RWPE1 (cell line): ENCODE data around the gene PLA2G4B.

Experiments used
- CTCF ChIA-PET: fragments of 350-600 bp; sonication (Branson Sonifier 250); formaldehyde crosslinking; extraction: SDS; loops from one replicate; lab custom pipeline; 2021; lab: Yijun Ruan, JAX
- POLR2A ChIA-PET: fragments of 400-600 bp; formaldehyde crosslinking; extraction: SDS; loops from one replicate; lab custom pipeline; 2020; ENCODE audit warnings: antibody characterized with exemption; ENCODE audit not compliant: low non-redundant PET; lab: Yijun Ruan, JAX
- DNase-seq: peaks from one replicate; pipeline ENCODE4 v3.0.0; 2012; ENCODE audit warnings: low spot score
- H3K27ac ChIP-seq: fragments of 450-650 bp; 2 replicates; pipeline ENCODE4 v1.5.1; 2017
- CTCF ChIP-seq: fragments of 450-650 bp; conservative IDR thresholded peaks from 2 replicates; pipeline ENCODE4 v1.5.1; 2017; ENCODE audit warnings: low read depth, mild to moderate bottlenecking

Gene PLA2G4B

DNA sequence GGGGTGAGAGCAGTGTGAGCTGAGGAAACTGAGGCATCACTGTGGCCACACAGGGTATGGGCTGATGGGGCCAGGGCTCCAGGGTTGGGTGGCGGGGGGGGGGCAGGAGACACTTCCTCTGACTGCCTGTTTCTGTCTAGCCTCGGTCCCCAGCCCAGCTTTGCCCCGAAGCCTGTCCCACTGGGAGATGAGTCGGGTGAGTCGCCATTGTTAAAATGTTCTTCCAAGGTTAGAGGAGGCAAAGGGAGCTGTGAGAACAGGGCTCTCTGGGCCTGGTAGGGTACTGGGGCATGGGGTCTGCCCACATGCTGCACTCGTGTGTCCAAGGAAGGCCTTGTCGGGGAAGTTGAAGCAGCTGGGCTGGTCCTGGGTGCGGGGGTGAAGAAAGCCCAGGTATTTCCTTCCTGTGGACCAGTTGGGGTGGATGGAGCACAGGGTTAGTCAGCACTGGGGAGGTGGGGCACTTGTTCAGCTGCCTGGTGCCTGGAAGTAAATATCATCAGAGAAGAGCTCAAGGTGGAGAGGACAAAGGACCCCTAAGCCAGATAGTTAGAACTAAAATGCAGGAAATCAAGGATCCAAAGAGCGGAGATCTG, 19.1 kb upstream of the PLA2G4B start:
- ChIA-PET POLR2A (no interaction called here), CTCF (interaction anchor here (0.6 to 1.4 kb wide), 3 partner anchors 8 to 13 kb away, joined by 3 to 4 read pairs (median 3); no protein-coding TSS in a partner anchor)
- TF ChIP-seq CTCF = no peak
- DNase-seq = no peak
- peak overlapping the region; percentile 88 for H3K27ac ChIP-seq

DNA sequence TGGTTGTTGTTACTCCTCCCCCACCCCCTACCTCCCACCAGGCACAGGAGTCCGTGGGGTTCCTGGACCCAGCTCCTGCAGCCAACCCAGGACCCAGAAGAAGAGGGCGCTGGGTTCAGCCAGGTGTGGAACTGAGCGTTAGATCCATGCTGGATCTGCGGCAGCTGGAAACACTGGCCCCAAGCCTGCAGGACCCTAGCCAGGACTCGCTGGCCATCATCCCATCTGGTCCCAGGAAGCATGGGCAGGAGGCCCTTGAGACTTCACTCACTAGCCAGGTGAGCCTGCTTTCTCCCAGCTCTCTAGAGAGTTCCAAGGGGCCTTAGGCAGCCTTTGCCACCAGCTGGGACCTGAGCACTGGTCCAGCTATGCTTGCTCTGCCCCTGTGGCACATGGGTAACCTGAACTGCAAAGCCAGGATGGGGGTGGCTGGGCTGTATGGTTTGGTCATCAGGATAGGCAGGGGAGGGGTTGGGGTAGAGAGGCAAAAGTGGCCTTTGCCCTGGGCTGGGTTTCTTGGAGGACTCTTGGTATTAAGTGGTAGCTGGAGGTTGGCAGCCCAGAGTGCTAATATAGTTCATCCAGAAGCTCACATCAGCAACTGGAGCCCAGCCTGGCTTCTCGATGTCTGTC, 17.7 kb upstream of the PLA2G4B start:
- TF ChIP-seq CTCF = no peak
- ChIA-PET CTCF (interaction anchor here (1.4 kb wide), 1 partner anchor 14 kb away, joined by 3 read pairs; no protein-coding TSS in a partner anchor), POLR2A (interaction anchor here (0.6 to 0.7 kb wide), 2 partner anchors 47 to 802 kb away, joined by 3 read pairs; partner anchors contain the start of gene MAPKBP1)
- no peak for DNase-seq
- H3K27ac ChIP-seq = peak overlapping the region; percentile 88

GRCh38 chr15:41821831-41822230, 16.8 kb upstream of the PLA2G4B start:
- CTCF ChIA-PET = interaction anchor here (0.5 kb wide), 1 partner anchor 1109 kb away, joined by 6 read pairs; no protein-coding TSS in a partner anchor
- POLR2A ChIA-PET = no interaction called here
- no peak for DNase-seq
- TF ChIP-seq CTCF = no peak
- peak overlapping the region; percentile 88 for H3K27ac ChIP-seq

GRCh38 chr15:41822471-41822870, 16.2 kb upstream of the PLA2G4B start:
- H3K27ac ChIP-seq = peak overlapping the region; percentile 88
- CTCF ChIA-PET = interaction anchor here (0.5 to 1.1 kb wide), 2 partner anchors 11 to 1110 kb away, joined by 3 to 6 read pairs; no protein-coding TSS in a partner anchor
- no peak for TF ChIP-seq CTCF
- DNase-seq = no peak
- POLR2A ChIA-PET = no interaction called here

GRCh38 chr15:41822957-41823356, 15.7 kb upstream of the PLA2G4B start:
- H3K27ac ChIP-seq = peak overlapping the region; percentile 88
- no peak for DNase-seq
- CTCF ChIA-PET = interaction anchor here (0.6 to 1.1 kb wide), 2 partner anchors 11 to 155 kb away, joined by 3 read pairs; no protein-coding TSS in a partner anchor
- TF ChIP-seq CTCF = no peak
- POLR2A ChIA-PET = no interaction called here

GRCh38 chr15:41823502-41823901, 15.1 kb upstream of the PLA2G4B start:
- H3K27ac ChIP-seq = peak overlapping the region; percentile 88
- no peak for TF ChIP-seq CTCF
- no peak for DNase-seq
- ChIA-PET CTCF (interaction anchor here (0.6 to 1.1 kb wide), 2 partner anchors 12 to 155 kb away, joined by 3 read pairs; no protein-coding TSS in a partner anchor), POLR2A (no interaction called here)
